ENCODE results near the gene ZNF573. TPM values are rescaled to one million over a fixed set of nuclear protein-coding genes. Genes with fewer than 3 reads are reported as not detected.
"Not testable (repeated sequence)": the region's sequence is repeated elsewhere in the genome, so short reads cannot be mapped to it uniquely, and the experiment has no call there.

The ZNF573 gene
- total RNA-seq, result 16.1 and 16.7 TPM in 2 replicates
- long read RNA-seq, transcript ZNF573-208 (5 exons, 2,257 nt), result major isoform, 18 of 58 reads
- long read RNA-seq, partial matches to known transcripts, result 4 of 58 reads
- long read RNA-seq, other reads (novel, unspliced or antisense), result 36 of 58 reads

- Mint-ChIP-seq H3K4me1 (peaks cover 16% of the 10 kb centered on the region), H3K36me3 (ENCODE audit: low read depth) (peaks cover 42% of the 10 kb centered on the region), H3K27ac (ENCODE audit: unreplicated experiment) (peak within 1 kb of the TSS; percentile 98), H3K27me3 (ENCODE audit: low read depth) (no peaks in the 10 kb centered on the region), H3K4me3 (peak within 1 kb of the TSS; percentile 99), H3K9me3 (peaks cover 18% of the 10 kb centered on the region)
- peak; percentile 69 for DNase-seq (ENCODE audit: low read depth, low spot score)
- TF ChIP-seq CTCF (conservative IDR thresholded peaks at IDR 0.05), result no peak
Measured at GRCh38 chr19:37779127-37780005, at the start of gene ZNF573. Gene ZNF573, minus strand, starts transcription at chr19:37779586. Its CDS starts 5,857 bp downstream, at chr19:37773729.

- Mint-ChIP-seq H3K9me3 (peaks cover 30% of the 10 kb centered on the region), H3K4me1 (peaks cover 10% of the 10 kb centered on the region), H3K27me3 (ENCODE audit: low read depth) (no peaks in the 10 kb centered on the region), H3K36me3 (ENCODE audit: low read depth) (peaks cover 33% of the 10 kb centered on the region), H3K4me3 (peak overlapping the region; percentile 84), H3K27ac (ENCODE audit: unreplicated experiment) (no peak overlapping the region)
- peak; percentile 68 for DNase-seq (ENCODE audit: low read depth, low spot score)
- TF ChIP-seq CTCF (conservative IDR thresholded peaks at IDR 0.05), result no peak
Measured at GRCh38 chr19:37817180-37817981, 38.0 kb upstream of the ZNF573 start.

GRCh38 chr19:37815611-37816010 is 36.2 kb upstream of the ZNF573 start:
- H3K27me3 Mint-ChIP-seq (ENCODE audit: low read depth); DNase-seq (ENCODE audit: low read depth, low spot score); H3K27ac Mint-ChIP-seq (ENCODE audit: unreplicated experiment); H3K4me3 Mint-ChIP-seq; H3K4me1 Mint-ChIP-seq: not testable (repeated sequence)
- Mint-ChIP-seq H3K9me3 (peaks cover 29% of the 10 kb centered on the region), H3K36me3 (ENCODE audit: low read depth) (peaks cover 23% of the 10 kb centered on the region)

- Mint-ChIP-seq H3K27me3 (ENCODE audit: low read depth) (no peaks in the 10 kb centered on the region), H3K27ac (ENCODE audit: unreplicated experiment) (no peak overlapping the region), H3K4me1 (peaks cover 10% of the 10 kb centered on the region), H3K36me3 (ENCODE audit: low read depth) (peaks cover 19% of the 10 kb centered on the region), H3K4me3 (no peak overlapping the region), H3K9me3 (peaks cover 27% of the 10 kb centered on the region)
- TF ChIP-seq CTCF (conservative IDR thresholded peaks at IDR 0.05), result no peak
- DNase-seq (ENCODE audit: low read depth, low spot score), result no peak
Measured at GRCh38 chr19:37813340-37813739, 34.0 kb upstream of the ZNF573 start.

GRCh38 chr19:37809366-37809765 is 30.0 kb upstream of the ZNF573 start:
- no peaks in the 10 kb centered on the region for H3K4me1 Mint-ChIP-seq

More at GRCh38 chr19:37809366-37809765, 30.0 kb upstream of the ZNF573 start:
- H3K4me3 Mint-ChIP-seq, result no peak overlapping the region
- peaks cover 29% of the 10 kb centered on the region for H3K9me3 Mint-ChIP-seq
- no peak overlapping the region for H3K27ac Mint-ChIP-seq (ENCODE audit: unreplicated experiment)
- peaks cover 22% of the 10 kb centered on the region for H3K36me3 Mint-ChIP-seq (ENCODE audit: low read depth)
- TF ChIP-seq CTCF (conservative IDR thresholded peaks at IDR 0.05), result no peak
- H3K27me3 Mint-ChIP-seq (ENCODE audit: low read depth), result no peaks in the 10 kb centered on the region
- no peak for DNase-seq (ENCODE audit: low read depth, low spot score)

Data from neural crest cell (in vitro differentiated cells).